GM18858 (cell line): ENCODE data around the gene INPP4B.
A peak's percentile ranks its signal among the peaks of the same experiment; 100 is the strongest.

Experiments used
- ATAC-seq: cut with Tn5 transposase; IDR thresholded peaks from one replicate; pipeline ENCODE4 v1.9.1; 2021; ENCODE audit not compliant: unreplicated experiment

Gene INPP4B

GRCh38 chr4:142356801-142357200 lies 489.3 kb downstream of the INPP4B start:
- ATAC-seq: no peak

DNA sequence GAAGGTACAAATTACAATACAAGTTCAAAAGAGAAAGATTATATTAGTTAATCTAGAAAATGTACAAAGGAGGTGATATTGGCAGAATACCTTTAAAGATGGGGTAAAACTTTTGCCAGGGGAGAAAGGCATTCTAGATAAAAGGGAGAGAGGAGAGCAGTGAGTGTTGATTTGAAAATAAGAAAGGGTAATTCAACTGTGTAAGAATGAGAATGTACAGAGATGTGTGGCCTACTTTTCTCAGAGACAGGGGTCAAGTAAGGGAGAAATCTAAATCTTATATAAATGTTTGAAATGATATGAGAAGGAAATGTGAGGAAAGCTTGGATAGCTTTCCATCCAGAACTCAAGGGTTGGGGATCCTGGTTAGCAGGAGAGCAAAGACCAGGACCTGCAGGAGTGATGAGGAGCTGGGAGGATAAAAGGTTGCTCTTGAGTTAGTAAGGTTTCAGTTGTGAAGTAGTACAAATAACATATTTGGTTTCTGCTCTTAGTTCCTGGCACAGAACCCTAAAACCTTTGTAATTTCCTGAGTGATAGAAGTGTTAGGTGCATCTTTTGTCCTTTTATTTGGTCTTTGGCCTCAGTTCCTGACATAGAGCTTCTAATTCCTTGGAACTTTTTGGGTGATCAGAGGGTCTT lies 489.9 kb downstream of the INPP4B start:
- ATAC-seq: no peak

DNA sequence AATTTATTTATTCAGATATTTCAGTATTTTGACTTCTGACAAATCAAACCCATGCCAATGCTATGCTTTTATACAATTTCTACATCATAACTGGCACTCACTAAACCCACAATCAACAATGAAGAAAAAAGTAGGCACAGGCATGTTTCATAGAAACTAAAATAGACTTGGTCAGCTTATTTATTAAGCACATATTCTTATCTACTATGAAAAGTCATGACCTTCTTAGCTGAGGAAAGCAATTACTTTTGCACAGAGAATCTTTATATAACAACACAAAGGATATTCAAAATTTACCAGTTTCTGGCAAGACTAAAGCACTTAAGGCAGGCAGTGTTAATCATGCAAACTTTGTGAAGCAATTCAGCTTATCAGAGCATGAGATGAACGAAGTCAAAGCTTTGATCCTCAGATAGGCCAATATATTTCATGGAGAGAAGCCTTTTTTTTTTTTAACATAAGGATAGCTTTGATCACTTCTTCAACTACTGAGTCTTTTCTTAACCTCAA lies 490.6 kb downstream of the INPP4B start:
- ATAC-seq: no peak

DNA sequence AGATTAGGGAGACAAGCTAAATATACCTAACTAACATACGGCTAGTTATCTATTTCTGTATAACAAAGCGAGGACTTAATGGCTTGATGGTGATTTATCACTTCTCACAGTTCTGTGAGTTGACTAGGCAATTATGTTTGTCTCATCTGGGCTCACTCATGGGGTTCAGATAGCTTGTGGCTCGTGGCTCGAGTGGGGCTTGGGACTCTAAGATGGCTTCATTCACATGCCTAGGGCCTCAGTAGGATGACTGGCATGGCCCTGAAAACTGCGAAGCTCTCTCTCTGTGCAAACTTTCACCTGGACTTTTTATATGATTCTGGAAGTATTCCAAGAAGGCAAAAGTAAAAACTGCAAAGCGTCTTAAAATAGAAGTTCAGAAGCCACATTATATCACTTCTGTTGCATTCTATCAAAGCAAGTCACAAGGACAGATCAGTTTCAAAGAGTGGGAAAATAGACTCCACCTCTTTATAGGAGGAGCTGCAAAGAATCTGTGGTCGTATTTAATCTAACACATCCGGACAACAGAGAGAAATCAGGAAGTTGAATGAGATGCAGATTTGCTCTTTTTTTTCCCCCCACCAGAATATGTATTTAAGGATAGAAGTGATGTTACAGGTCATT lies 491.2 kb downstream of the INPP4B start:
- ATAC-seq: no peak

DNA sequence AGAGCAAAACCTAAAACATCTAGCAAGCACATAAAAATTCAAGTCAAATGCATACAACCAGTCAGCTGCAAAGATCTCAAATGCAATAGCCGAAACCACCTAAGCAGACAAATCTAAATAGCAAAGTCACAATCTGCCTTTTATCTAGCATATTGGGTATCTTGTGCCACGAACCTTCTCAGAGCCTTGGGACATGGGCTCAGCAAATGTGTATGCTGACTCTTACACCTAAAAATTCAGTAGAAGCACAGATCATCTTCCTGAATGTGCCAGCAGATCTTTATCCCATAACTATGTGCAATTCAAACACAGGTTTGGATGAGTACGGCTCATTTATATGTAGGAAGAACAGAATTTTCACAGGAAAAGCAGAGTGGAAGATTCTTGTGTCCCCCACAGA lies 492.1 kb downstream of the INPP4B start:
- no peak for ATAC-seq

- peak; percentile 54 for ATAC-seq
Observed at GRCh38 chr4:142353149-142353738, 492.9 kb downstream of the INPP4B start.

GRCh38 chr4:142352712-142353111 lies 493.4 kb downstream of the INPP4B start:
- ATAC-seq: no peak

GRCh38 chr4:142351958-142352357 lies 494.1 kb downstream of the INPP4B start:
- ATAC-seq: no peak

DNA sequence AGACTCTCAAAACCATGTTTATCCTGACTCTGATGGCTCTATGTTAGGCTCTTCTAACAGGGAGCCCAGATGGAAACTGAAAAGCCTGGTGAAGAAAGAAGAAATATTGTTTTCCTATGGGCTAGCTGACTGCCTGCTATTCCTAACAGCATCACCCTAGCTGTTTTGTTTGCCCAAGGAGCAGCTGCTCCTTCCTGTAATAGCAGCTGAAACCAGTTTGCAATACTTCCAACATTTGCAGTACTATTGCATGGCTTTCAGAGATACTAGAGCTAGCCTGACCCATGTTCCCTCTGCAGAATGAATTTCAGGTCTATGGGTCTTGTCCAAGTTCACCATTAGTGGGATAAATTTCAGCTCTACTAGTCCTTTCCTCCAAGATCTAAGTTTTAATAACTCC lies 495.2 kb downstream of the INPP4B start:
- ATAC-seq: no peak

DNA sequence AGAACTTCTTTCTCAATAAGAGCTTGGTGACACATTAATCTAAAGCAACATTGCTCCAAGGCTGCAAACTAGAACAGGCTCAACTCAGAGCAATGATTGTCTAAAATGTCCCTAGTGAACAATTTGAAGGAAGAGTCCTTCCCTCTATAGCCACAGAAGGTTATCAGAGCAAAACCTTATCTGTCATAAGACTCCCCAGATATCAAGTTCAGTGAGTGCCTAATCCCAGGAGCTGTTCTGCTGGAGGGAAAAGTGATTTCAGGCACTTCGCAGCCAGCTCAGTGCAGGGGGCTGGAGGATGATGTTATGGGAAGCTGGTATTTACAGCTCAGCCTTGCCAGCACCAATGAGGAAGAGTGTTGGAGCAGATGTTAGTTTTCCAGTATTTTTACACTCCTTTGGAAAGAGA lies 497.5 kb downstream of the INPP4B start:
- ATAC-seq: no peak

DNA sequence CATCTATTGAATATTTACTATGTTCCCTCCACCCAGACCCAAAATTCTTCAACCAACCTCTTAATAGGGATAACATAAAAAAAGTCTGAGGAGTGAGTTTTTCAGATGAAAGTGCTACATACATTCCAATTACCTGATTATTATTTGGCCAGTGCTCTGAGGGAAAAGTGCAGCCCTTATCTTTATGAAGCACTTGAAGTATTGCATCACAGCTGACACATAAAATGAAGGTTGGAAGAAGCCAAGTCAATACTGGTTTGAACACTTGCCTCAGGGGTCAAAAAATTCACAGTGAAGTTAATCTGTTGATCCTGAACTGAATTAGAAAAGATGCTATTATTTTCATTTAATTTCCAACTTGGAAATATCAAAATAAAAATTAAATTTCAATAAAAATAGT lies 498.9 kb downstream of the INPP4B start:
- no peak for ATAC-seq

DNA sequence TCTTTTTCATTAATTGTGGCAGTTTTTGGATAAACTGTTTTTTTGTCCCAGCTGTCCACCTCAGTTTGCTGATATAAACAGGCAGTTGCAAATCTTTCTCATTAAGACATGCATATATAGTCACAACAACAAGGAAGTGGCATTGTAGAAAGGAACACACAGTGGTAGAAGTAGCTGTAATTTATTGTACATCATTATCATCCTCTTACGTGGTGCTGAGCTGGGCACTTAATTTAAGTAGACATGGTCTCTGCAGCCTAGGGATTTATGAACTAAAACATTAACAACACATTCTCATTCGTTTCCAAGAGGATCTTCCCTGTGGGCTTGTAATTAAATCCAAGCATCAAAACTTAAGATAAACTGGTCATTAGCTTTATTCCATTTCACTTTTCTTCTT lies 500.2 kb downstream of the INPP4B start:
- no peak for ATAC-seq

- ATAC-seq: no peak
Observed at GRCh38 chr4:142341268-142341667, 504.8 kb downstream of the INPP4B start.

- no peak for ATAC-seq
Observed at GRCh38 chr4:142339053-142339452, 507.0 kb downstream of the INPP4B start.

- no peak for ATAC-seq
Observed at GRCh38 chr4:142336251-142336934, 509.7 kb downstream of the INPP4B start.

- ATAC-seq: no peak
Observed at GRCh38 chr4:142334931-142335330, 511.2 kb downstream of the INPP4B start.

- no peak for ATAC-seq
Observed at GRCh38 chr4:142331646-142332045, 514.5 kb downstream of the INPP4B start.

DNA sequence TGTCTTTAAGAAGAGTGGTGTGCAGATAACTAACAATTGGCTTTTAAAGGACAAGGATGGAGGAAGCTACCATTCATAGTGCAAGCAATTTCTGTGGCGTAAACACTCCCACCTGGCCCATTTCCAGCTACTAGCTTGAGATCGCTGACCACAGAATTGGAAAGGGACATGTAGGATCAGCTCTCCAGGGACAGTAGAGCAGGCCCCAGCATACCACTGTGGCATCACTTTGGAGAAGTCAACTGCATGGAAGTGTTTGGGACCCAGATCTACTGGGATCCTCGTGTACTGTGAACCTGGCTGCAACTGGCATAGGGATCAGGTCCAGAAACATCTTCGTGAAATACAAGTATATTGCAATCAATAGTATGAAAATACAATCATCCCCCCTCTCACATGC lies 515.0 kb downstream of the INPP4B start:
- ATAC-seq: no peak

GRCh38 chr4:142330311-142330710 lies 515.8 kb downstream of the INPP4B start:
- ATAC-seq: no peak

GRCh38 chr4:142329313-142329712 lies 516.8 kb downstream of the INPP4B start:
- no peak for ATAC-seq

GRCh38 chr4:142326181-142326580 lies 519.9 kb downstream of the INPP4B start:
- ATAC-seq: no peak

DNA sequence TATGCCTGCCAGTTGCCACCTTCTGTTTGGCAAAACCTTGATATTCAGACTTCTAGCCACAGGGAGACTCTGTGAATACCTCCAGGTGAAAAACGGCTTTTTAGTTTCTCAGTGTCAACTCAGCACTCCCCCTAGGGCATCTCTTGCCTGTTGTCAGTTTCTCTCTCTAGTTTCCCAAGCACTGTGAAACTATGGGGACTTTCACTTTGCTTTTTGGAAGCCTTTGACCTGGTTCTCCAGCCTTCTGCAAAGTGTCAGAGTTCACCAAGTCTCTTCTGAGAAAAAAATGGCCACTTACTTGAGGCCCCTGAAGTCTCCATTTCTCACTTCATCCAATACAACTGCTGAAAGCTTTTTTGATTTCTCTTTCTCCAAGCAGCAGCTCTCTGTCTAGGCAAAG lies 521.5 kb downstream of the INPP4B start:
- no peak for ATAC-seq
